HG02798 (cell line): ENCODE measurements around the gene KIAA1755.

ENCODE experiments used
- ATAC-seq: cut with Tn5 transposase; IDR thresholded peaks from one replicate; pipeline ENCODE4 v1.9.1; 2021; ENCODE audit warnings: mild to moderate bottlenecking; ENCODE audit not compliant: unreplicated experiment, poor library complexity

KIAA1755 gene

DNA sequence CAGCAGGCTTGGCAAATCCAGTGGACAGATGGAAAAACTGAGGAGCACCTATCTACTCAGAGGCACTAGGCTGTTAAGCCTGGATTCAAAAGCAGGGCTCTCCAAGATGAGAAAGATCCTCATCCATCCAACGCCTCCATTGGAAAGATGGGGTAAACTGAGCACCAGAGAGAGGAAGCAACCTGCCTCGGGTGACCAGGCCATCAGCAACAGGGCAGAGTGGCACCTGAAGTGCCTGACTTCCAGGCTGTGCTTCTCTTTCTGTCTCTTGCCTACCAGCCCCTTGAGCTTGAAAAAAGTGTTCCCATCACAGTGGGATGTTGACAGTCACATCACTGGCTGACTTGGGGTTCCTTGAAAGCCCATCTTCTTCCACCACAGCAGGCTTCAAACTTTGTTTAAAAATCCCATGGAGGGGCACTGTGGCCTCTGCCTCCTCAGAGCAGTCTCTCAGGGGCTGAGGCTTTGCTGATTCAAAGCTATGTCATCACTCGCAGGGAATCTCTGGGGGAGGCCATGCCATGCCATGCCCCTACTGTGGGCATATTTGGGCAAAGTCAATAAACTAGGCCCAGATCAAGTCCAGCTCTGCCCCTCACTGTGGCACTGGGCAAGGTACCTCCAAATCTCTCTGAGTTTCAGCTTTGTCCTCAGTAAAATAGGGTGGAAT, 50.7 kb downstream of the KIAA1755 start:
- no peak for ATAC-seq

GRCh38 chr20:38209054-38209675, 51.4 kb downstream of the KIAA1755 start:
- no peak for ATAC-seq

- no peak for ATAC-seq
Observed at GRCh38 chr20:38208523-38208922, 52.0 kb downstream of the KIAA1755 start.

- ATAC-seq, result no peak
Observed at GRCh38 chr20:38208088-38208487, 52.4 kb downstream of the KIAA1755 start.

DNA sequence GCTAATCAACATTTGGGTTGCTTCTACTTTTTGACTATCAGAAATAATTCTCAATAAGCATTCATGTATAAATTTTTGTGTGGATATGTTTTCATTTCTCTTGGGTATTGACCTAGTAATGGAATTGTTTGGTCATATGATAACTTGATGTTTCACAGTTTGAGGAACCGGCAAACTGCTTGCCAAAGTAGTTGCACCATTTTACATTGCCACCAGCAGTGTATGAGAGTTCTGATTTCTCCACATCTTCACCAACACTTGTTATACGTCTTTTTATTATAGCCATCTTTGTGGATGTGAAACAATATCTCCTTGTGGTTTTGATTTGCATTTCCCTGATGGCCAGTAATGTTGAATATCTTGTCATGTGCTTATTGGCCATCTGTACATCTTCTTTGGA, 52.9 kb downstream of the KIAA1755 start:
- ATAC-seq, result no peak

GRCh38 chr20:38205001-38205400, 55.5 kb downstream of the KIAA1755 start:
- ATAC-seq, result no peak

DNA sequence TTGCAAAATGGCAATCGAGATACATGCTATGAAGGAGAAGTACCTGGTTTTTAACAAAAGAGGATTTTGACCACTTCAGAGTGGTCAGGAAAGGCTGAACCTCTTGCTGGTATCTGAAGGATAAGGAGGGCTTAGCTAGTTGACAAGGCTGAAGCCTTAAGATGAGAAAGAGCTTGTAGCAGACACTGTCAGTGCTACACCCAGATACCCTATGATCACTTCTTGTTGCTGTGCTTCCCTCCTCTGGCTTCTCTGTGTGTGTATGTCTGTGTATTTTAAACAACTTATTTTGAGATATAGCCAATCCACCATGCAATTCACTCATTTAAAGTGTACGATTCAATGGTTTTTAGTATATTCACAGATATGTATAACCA, 56.6 kb downstream of the KIAA1755 start:
- no peak for ATAC-seq

- no peak for ATAC-seq
Observed at GRCh38 chr20:38203337-38203980, 57.1 kb downstream of the KIAA1755 start.

DNA sequence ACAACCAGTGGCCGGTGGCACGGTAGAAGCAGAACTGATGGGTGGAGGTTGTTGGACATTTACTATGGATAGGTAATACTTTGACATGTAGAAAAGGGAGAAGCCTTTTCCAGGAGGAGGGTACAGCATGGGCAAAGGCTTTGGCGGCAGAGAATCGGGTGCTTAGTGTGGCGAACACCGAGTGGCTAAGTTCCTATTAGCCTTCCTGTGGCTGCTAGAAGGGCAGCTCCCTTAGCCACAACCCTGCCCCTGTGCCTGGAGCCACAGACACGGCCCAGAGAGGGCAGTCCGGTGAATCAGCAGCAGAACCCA, 57.6 kb downstream of the KIAA1755 start:
- ATAC-seq, result no peak

GRCh38 chr20:38202153-38202981, 58.2 kb downstream of the KIAA1755 start:
- ATAC-seq, result no peak

DNA sequence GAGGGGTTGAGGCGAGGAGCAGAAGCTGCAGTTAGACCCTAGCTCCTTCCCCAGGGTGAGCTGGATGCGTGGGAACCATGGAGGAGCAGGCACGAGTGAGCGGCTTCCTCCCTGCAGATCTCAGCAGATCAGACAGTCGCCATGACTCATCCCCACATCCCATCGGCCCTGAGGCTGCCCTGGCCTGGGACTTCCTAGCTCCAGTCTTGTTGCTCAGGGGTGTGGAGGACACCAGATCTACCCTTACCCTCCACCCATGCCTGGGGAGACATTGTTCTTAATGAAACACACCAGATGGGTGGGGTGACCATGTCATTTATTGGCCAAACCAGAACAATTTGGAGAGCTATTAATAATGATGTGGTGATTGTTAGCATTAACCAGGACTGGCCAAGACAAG, 59.2 kb downstream of the KIAA1755 start:
- no peak for ATAC-seq

DNA sequence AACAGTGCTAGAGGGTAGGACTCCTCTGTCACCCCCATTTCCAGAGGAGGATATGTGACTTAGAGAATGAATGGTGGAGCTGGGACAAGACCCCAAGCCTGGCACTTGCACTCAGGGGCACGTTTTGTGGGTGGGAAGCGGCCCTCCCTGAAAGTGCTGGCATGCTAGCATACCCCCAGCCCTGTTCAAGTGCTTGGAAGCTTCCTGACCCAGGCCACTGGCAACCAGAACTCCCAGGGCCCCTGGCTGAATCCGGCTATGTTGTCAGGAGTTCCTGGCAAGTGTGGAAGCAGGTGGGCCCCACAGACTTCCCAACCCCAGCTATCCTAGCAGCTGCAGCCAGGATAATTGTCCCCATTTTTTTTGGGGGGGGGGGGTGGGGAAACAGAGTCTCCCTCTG, 59.9 kb downstream of the KIAA1755 start:
- ATAC-seq, result no peak

- ATAC-seq, result no peak
Observed at GRCh38 chr20:38199501-38200390, 60.8 kb downstream of the KIAA1755 start.

DNA sequence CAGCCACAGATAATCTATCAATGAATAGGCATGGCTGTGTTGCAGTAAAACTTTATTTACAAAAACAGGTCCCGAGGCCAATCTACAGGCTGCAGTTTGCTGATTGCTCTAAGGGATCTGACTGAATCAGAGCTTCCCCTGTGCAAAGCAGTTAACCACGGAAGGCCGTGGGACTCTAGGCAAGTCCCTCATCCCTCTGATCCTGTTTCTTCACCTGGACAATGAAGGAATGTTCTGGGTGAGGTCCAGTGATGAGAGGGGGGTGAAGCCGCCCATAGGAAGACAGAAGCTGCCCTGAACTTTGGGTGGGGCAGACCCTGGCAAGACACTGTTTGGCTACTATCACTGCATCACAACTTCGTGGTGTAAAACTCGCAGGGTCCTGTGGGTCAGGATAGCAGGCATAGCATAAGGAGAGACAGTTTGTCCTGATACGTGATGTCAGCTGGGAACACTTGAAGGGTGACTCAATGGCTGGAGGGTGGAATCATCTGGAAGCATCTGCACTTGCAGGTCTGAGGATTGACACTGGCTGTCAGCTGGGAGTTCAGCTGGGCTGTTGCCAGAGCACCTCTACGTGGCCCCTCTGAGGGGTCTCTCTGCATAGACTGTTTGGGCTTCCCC, 62.2 kb downstream of the KIAA1755 start:
- no peak for ATAC-seq

DNA sequence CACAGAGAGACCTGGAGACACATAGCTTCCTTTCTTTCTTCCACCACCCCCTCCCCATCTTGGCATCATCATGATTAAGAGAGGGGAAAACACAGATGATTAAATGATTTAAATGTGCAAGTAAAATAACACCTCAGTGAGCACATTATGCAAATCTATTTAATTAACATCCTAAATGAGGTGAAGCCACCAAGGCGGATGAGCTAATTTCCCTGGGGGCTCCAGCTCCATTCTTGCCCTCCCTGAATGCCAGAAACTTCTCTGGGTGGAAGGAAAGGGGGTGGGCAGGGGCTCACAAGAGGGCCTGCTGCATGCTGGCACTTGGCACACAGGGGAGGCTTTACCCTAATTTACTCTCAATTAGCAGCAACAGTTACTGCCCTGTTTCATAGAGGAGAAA, 62.9 kb downstream of the KIAA1755 start:
- no peak for ATAC-seq

DNA sequence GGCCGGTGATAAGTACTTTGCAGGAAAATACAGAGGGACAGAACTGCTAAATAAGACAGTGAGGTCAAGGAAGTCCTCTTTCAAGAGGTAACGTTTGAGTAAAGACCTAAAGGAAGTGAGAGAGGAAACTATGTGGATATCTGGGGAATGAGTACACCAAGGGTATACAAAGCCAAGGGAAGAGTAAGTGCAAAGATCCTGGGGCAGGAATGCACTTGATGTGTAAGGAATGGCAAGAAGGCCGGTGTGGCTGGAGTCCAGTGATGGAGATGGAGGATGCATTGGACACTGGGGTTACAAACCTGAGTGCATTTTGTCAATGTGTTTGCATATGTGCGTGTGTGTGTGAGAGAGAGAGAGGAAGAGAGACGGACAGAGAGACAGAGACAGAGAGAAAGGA, 63.3 kb downstream of the KIAA1755 start:
- no peak for ATAC-seq

GRCh38 chr20:38196592-38196991, 63.9 kb downstream of the KIAA1755 start:
- ATAC-seq, result no peak

DNA sequence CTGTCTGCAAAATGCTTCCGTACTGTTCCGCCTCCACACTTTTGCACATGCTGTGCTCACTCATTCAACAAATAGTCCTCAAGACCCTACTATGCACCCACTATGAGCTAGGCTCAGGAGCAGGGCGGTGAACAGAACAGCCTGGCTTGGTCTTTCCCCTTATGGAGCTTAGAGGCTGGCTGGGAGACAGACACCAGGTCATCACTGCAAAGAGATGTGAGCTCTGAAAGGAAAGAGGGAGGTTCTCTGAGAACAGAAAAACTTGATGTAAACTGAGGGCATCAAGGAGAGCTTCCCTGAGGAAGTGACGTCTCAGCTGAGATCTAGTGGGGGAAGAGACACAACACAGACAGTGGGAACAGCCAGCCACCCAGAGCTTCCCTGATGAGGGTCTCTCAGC, 64.5 kb downstream of the KIAA1755 start:
- ATAC-seq, result no peak

- ATAC-seq, result no peak
Observed at GRCh38 chr20:38195521-38195920, 65.0 kb downstream of the KIAA1755 start.
